Esophagus squamous epithelium (tissue), 4 donors: Measurements from ENCODE around the gene ARHGAP32.

Experiments used
- POLR2A ChIP-seq, 4 donors: fragments of 450-650 bp; IDR thresholded peaks; one replicate each; pipeline ENCODE4 v1.6.1; 2017; ENCODE audit warnings: antibody characterized with exemption in 4 of 4, mild to moderate bottlenecking in 4 of 4, moderate library complexity in 3 of 4
- TF ChIP-seq, protein P1 (sequence below), 6 experiments: fragments of 450-650 bp in 4 of 6; fragments of 200-600 bp in 2 of 6; sonication (generic) in 2 of 6; IDR thresholded peaks; one replicate each; pipeline ENCODE4 v1.5.1; 2016 to 2019; ENCODE audit warnings: antibody characterized with exemption in 6 of 6, mild to moderate bottlenecking in 4 of 6, moderate library complexity in 4 of 6

GRCh38 chr11:128931066-128931465, 261.1 kb downstream of the ARHGAP32 start:
- TF ChIP-seq, protein P1, sequence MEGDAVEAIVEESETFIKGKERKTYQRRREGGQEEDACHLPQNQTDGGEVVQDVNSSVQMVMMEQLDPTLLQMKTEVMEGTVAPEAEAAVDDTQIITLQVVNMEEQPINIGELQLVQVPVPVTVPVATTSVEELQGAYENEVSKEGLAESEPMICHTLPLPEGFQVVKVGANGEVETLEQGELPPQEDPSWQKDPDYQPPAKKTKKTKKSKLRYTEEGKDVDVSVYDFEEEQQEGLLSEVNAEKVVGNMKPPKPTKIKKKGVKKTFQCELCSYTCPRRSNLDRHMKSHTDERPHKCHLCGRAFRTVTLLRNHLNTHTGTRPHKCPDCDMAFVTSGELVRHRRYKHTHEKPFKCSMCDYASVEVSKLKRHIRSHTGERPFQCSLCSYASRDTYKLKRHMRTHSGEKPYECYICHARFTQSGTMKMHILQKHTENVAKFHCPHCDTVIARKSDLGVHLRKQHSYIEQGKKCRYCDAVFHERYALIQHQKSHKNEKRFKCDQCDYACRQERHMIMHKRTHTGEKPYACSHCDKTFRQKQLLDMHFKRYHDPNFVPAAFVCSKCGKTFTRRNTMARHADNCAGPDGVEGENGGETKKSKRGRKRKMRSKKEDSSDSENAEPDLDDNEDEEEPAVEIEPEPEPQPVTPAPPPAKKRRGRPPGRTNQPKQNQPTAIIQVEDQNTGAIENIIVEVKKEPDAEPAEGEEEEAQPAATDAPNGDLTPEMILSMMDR (IDR thresholded peaks at IDR 0.05), result no peak
- TF ChIP-seq POLR2A (IDR thresholded peaks at IDR 0.05), result no peak
